GM12892 (cell line): Measurements from ENCODE around the gene PLXNC1.

ENCODE experiments used
- POLR2A ChIP-seq: IDR thresholded peaks from 2 replicates; pipeline ENCODE4 v1.6.1; 2011; ENCODE audit warnings: low read depth, low read length, control low read depth
- POLR2AphosphoS5 ChIP-seq: IDR thresholded peaks from 2 replicates; pipeline ENCODE4 v1.6.1; 2011; ENCODE audit warnings: low read depth, low read length, control low read depth
- TAF1 ChIP-seq: IDR thresholded peaks from 2 replicates; pipeline ENCODE4 v1.6.1; 2011; ENCODE audit warnings: low read depth, mild to moderate bottlenecking, control low read depth, low read length, borderline replicate concordance

- TF ChIP-seq POLR2AphosphoS5 = no peak
- no peak for TF ChIP-seq TAF1
- TF ChIP-seq POLR2A = no peak
These were observed 188.0 kb downstream of the PLXNC1 start for GRCh38 chr12:94336211-94336925.
